GM11168 (cell line): ENCODE data around the gene LHFPL6.

Experiments used
- in situ Hi-C: fragments of 300-500 bp; cut with MboI; formaldehyde crosslinking; loops from one replicate; pipeline ENCODE4 v1.12.0; 2022; ENCODE audit warnings: low sequenced_read_pairs; ENCODE audit not compliant: unreplicated experiment

LHFPL6 gene

DNA sequence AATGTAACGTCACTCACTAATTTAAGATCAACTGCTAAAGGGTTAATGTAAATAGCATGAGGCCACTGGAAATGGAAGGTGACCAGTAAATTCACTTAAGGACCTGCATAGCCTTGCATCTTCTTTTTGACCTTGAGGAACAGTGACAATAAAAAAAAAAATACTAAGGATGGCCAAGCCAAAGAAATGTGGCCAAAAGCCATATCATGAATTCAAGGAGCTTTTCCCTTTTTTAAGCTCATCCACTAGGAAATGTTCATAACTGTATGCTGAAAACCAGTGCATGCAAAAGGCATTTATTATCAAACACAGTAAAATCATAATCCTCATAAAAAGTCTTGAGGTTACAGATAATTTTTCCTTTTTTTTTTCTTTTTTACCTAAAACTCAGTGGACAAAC lies 77.5 kb downstream of the LHFPL6 start:
- in situ Hi-C loops, result no loop called here

DNA sequence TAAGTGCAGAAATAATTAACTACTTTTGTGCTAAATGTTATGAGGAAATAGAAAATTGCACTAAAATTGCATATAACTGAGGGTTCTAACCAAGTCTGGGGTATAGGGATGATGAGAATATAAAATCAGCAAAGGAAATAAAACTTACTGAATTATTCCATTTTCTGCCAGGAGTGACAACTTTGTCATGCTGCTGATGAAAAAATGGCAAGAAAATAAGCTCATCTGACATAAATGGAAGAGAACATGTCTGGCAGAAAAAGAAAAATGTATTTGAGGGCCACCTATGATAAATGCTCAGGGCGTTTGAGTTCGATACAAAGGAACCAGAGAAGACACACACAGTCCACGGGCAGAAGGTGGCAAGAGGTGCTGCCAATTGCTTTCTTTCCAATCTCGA lies 78.2 kb downstream of the LHFPL6 start:
- in situ Hi-C loops, result no loop called here

DNA sequence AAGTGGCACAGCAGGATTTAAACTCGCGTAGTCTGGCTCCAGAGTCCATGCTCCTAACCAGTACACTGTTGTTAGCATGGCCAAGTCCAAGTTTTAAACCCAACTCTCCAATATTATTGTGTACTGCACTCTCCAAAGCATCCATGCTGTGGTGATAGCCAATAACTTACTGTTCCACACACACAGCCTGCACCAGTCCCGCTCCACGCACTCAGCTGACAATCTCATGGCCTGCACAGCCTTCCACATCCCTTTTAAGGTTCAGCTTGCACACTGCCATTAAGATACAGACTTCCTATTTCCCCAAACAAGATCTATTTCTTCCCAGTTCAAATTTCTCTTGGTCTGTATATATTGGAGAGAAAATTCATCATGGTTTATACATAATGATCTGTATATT lies 80.7 kb downstream of the LHFPL6 start:
- in situ Hi-C loops, result no loop called here

DNA sequence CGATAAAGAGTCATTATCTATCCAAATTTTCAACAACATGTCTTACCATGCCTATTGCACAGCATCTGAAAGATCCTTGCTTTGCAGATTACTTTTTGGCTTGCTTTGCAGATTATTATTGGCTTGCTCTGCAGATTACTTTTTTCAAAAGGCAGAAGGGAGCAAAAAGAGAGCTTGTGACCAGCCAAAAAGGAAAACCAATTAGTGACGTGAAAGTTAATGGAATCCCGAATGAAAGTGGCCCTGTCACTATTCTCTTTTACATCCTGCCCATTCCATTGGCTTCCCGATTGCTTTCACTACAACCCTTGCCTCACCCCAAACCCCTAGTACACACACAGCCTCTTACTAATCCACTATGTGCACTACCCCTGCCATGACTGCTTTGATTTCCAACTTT lies 81.3 kb downstream of the LHFPL6 start:
- in situ Hi-C loops, result no loop called here

DNA sequence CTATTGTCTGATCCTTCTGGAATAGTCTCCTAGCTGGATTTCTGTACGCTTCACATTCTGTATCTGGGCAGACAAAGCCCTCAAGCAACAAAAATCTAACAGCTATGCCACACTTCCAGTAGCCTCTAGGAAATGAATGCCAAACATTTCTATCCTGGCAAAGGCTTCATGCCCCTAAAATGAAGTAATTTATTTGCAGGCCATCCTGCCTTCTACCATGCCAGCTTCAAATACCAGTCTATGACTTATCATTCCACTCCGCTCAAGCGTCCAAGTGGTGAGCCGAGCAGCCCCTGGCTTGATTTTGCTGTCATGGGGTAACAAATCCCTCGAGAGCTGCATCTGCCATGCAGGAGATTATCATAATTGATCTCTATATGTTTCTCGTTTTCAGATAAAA lies 86.9 kb downstream of the LHFPL6 start:
- in situ Hi-C loops, result no loop called here

DNA sequence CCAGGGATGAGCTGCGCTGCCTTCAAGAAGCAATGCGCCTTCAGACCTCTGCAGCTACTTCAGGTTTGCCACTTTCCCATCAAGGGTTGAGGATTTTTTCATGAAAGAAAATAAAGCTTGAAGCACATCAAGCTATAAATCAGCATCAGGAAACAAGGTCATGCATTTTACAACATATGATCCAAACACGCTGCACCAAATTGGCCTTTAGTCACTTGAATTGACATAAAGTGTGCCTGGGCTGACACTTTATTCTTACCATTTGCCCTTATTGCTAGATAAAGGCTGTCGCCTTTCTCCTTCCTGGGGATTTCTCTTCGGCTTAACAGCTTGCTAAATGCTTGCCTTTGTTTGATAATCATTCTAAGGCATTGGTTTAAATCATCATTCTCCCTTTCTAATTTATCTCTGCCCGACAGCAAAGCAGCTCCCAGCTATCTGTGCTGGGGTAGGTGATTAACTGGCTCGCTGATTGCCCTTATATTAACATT lies 87.7 kb downstream of the LHFPL6 start:
- in situ Hi-C loops, result no loop called here

DNA sequence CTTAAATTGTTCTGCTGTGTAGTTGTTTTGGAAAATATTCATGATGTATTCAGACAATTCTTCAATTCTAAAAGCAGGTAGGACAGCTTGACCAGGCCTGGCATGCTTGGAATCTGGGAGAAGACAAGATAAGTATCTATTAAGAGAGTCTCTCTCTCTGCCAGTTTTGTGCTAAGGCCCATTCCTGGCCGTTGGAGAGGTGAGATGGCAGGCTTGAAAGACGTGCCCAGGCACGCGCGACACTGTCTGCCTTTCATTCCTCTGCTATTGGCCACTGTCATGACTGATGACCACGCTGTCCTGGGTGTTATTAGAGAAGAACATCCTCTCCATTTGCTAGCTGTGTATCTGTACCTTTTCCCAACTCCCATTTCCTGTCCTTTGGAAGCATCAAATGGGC lies 90.3 kb downstream of the LHFPL6 start:
- in situ Hi-C loops, result no loop called here

DNA sequence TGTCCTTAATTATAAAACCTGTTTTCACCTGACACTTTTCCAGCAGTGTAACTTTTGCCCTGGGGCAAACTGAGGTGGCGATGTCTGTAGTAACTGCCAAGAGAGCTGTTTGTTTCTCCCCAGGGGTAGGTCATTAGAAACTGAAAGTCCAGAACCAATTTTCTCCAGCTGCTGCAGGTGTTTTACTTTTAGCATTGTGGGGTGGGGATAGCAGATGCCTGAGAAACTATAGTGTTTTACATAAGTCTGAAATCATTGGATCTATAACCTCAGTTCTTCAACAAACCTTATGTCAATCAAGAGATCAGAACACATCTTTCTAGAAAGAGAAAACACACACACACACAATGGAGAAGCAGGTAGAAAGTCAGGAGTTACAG lies 92.7 kb downstream of the LHFPL6 start:
- in situ Hi-C loops, result no loop called here

DNA sequence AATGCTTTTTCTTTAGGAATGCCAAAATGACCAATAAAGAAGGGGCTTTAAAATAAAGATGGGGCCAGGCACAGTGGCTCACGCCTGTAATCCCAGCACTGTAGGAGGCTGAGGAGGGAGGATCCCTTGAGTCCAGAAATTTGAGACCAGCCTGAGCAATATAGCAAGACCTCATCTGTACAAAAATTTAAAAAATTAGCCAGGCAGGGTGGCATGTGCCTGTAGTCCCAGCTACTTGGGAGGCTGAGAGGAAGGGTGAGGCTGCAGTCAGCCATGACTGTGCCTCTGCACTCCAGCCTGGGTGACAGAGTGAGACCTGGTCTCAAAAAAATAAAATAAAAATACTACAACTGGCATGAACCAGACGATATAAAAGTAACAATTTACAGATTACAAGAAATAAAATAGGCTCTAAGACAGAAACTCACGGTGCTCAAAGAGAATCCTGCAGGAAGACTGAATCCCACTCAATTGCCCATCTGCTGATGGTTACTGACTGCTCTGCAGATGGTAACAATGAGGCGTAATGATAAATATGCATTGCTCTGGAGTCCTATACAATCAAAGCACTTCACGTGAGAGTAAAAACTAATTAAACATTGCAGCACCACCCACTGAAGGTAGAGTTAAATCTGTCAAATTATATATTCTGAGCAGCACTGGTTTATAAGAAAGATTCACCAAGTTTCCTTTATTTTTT lies 93.2 kb downstream of the LHFPL6 start:
- in situ Hi-C loops, result no loop called here

DNA sequence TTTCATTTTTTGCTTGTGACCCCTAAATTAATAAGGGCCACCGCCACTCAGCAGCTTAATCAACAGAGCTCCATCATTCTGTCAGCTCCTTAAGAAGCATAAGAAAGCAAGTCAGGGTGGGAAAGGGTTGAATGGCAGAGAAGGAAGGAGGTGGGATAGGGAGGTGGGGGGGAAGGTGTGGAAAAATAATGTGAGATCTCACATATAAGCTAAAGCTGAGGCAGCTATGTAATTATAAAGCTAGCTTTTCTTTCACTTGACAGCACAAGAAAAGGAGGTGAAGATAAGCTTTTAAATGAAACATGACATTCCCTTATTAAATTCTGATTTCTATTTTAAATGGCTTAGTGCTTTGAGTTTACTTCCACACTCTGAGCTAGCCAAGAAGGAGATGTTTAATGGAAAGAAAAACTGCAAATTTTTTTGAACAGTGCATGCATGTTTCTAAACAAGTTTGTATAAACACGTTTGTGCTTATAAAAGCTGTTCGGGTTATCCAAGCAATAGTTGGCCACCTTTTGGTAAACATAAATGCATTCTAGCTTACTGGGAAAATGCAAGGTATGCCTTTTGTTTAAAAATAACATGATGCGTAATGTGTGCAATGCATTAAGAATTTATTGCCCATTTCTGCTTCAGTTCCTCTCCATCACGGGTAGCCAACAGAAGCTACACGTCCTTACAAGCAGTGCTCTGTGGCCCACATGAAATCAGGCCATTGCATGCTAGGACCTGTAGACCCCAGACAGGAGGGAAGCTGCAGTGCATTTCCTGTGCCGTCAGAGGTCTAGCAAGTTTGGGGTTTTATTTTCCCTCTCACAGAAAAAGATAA lies 96.2 kb downstream of the LHFPL6 start:
- in situ Hi-C loops, result no loop called here

DNA sequence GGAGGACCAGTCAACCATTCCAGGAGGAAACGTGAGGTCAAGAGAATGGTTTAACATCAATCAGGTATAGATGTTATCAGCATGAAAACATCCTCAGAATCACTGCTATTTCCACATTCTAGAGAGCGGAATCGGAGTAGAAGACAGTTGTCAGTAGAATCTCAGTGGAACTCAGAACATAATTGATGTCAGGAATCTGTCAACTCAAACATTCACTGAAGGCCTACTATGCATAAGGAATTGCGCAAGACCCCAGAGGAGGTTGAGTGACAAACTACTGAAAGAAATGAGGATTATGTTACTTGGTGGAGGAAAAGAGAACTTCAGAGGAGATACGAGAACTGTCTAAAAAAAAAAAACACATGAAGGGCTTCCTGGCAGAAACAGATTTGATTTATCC lies 97.8 kb downstream of the LHFPL6 start:
- in situ Hi-C loops, result no loop called here

DNA sequence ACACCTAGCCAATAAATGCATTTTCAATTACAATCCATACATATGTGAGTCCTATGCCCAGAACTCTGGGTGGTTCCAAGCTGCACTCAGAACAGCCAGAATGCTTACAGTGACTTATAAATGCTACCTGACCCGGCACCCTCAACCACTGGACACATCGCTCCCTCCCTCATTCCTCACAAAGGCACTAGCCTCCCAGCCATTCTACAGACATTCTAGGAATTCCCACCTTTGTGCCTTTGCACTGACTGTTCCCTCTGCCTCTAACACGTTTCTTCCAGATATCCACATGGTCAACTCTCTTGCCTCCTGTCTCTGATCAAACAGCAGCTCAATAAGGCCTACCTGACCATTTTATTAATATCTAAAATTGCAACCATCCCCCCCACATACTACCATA lies 99.9 kb downstream of the LHFPL6 start:
- in situ Hi-C loops, result no loop called here

DNA sequence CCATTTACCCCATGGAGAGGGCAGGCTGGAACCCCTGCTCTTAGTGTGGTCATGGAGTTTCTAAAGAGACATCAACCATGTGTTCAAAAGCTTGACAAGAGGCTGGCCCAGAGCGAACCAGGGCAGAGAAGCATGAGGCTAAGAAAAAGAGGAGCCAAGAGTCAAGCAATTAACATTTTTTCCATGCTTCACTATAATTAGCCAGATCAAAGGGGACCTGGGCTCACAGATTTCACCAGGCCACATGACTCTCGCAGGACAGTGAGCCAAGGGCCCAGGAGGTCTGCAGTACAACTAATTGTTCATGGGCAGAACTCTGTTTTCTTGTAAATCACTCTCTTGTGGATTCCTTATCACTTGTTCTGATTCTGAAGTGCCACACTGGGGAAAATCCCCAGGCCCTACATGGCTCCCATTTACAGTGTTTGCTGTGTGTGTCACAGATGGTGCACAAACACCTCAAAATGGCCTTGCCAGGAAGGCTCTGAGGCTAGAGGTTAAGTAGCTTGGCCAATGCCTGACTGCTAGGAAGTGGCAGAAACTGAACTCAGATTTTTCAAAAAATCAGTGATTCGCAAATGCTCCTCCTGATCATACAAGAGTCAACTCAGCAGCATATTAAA lies 101.2 kb downstream of the LHFPL6 start:
- in situ Hi-C loops, result no loop called here

DNA sequence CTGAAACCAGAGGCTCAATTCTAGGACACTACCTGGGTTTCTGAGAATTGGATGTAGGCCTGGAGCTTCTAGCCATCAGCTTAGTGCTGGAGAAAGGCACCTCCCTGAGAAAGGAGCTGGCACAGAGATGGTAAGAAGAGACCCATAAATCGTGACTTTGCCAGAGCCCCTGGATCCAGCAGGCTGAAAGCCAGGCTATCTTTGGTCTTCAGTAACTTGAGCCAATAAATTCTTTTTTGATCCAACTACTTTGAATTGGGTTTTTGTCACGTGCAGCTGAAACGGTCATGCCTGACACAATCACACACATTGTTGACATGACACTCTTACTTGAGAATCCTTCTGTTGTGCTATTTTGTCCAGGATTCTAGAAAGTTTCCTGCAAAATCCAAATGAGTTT lies 103.4 kb downstream of the LHFPL6 start:
- in situ Hi-C loops, result no loop called here

DNA sequence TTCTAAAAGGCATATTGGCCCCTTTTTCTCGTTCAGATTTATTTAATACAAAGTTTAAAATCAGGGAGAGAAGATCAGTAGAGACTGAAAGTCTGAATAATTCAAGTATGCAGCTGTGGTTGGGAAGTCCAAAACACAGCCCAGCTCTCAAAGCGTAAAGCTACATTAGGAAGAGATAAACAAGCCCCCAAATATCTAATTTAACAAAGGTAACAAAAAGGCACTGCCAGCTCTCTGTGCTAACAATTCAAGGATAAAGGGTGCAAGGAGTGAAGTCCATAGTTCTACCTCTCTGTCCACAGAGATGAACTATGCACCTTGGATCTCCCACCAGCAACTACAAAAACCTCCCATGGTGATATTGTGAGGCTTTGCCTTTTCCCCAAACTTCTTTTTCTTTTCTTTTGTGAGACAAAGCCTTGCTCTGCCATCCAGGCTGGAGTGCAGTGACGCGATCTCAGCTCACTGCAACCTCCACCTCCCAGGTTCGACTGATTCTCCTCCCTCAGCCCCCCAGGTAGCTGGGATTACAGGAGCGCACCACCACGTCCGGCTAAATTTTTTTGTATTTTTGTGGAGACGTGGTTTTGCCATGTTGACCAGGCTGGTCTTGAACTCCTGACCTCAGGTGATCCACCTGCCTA lies 104.4 kb downstream of the LHFPL6 start:
- in situ Hi-C loops, result no loop called here

DNA sequence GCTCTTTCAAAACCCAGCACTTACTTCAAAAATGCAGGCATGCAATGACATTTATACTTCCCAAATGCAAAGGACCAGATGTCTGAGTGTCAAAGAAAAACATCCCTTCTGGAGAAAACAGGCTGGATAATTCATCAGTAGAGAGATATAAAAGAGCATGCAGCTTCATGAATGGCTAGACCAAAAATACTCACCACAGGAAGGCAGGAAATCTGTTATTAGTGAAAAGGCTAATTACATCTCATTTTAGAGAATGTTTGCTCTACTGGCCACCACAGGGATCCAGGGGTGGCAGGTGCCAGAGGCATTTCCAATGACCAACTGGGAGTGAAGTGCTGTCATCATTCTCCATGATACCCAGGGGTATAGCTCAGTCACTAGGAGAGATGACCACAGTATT lies 106.5 kb downstream of the LHFPL6 start:
- in situ Hi-C loops, result no loop called here

DNA sequence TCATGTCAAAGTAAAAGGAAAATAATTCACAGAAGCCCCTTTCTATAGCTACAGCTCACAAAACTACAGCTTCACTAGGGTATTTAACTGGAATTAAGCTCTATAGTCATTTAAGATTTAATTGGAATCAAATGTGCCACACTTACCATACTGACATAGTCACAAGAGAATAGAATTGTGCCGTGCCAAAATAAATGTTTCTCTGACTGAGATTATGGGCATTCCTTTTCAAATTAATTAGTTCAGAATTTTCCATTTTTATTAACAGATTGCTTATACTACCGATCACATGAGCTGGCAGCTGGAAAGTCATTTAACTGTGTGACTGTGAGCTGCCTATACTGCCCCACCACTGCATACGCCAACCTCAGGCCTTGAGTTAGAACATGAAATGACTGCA lies 108.4 kb downstream of the LHFPL6 start:
- in situ Hi-C loops, result no loop called here

DNA sequence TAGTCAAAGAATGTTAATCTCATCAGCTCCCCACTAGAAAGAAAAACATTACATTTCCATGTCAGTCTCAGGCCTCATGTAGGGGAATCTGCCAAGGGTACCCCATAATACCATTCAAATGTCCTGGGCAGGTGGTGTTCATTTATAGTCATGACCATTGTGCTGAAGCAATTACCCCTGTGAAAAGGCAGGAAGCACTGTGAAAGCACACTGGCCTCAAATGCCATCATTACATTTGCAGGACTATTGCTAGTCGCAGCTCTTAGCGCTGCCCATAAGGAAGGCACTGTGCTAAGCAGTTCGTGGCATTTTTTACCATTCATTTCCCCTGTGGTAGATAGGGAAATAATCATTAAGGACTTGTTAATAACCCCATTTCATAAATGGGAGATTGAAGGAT lies 109.0 kb downstream of the LHFPL6 start:
- in situ Hi-C loops, result no loop called here

DNA sequence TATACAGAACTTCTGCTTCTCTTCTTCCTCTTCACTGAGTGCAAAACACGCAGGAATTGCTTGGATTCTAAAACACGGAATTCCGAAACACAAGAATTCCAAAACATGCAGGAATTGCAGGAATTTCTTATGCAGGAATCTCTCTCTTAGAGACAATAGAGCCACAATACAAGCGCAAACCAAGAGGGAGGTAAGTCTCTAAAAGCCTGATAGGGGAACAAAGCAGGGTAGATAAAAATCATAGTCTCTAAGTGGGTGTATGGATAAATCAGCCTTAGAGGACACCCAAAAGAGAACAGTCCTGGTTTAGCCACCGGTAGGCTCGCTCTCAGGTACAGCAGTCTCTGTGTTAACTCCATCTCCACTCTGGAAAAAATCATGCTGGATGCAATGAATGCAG lies 112.9 kb downstream of the LHFPL6 start:
- in situ Hi-C loops, result no loop called here

DNA sequence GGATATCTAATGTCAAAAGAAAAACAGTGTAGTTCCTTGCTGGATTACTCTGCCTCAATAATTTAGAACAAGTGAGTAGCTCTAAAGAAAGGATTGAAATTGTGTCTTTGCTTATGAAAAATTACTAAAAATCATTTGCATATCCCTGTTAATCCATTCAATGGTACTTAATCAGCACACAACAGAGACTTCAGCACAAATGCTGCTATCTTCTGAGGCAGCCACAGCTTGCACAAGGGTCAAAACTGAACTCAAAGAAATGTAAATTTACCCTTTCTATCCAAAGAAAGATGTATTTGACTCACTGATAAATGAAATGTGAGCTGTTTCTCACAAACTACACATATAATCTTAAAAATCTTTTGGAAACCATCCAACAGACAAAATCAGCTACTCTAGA lies 116.2 kb downstream of the LHFPL6 start:
- in situ Hi-C loops, result no loop called here

DNA sequence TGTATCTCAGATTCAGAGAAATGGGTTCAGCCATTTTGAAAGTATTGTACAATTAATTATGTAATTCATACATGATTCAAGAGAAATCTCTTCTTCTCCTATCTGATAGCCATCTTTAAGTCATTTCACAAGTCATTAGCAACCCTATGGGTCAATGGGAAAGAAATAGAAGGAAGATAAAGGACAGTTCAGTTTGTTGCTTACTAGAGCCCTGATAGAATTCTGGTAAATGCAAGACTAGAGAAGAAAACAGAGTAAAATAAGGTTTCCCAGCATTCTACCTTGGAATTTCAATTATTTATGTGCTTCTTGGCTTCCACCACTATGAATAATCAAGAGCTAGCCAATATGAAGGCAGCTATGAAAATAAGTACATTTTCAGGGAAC lies 117.7 kb downstream of the LHFPL6 start:
- in situ Hi-C loops, result no loop called here
